Pericardium fibroblast (primary cell): ENCODE results near the gene FBXL17. TPM values are rescaled to one million over a fixed set of nuclear protein-coding genes. Genes with fewer than 3 reads are reported as not detected.

Source experiments
- total RNA-seq: library from RNA; depleted of rRNA; stranded (reverse); fragments of >200 nt; gene quantifications from 2 replicates; pipeline ENCODE4 v1.2.3, GENCODE V29; 2015

FBXL17 gene
- 12.1 and 12.9 TPM in 2 replicates for total RNA-seq

DNA sequence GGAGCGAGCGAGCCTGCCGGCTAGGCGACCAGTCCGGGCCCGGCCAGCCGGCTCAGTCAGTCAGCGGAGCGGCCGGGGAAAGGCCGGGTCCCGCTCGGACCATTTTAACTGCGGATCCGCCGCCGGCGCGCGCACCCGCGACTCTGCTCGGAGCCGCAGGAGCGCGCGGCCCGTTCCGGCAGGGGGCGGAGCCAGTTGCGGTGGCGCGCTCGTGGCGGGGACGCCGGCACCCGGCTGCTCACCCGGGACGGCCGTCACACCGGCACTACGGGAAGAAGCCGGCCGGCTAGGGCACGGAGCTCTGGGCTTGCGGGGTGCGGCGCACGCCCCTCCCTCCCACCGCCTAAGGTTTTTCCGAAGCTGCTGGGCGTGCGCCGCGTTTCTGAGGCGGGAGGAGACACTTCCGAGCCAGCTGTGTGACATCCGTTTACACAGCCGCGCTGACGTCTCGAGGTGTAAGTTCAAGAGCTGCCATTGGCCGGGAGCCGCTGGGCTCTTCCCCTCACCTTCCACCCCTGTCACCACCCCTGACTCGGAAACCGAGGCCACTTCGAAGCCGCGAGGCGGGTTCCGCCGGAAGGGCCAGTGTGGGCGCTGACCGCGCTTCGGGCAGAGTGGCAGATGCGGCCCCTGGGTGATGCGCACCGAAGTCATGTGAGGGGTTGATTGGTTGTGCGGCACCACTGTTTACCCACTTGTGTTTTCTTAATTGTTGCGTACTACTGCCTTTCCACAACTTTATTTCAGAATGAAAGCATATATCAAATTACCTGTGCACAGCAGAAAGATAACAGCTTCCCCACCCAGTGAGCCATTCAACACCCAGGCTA, at the start of gene FBXL17:
TSS of gene FBXL17 (minus strand) at position 145 of the 830 bp plus-strand sequence.

